ENCODE measurements around the gene DNAJC17. TPM values are rescaled to one million over a fixed set of nuclear protein-coding genes. Genes with fewer than 3 reads are reported as not detected.

Gene DNAJC17
- total RNA-seq, 1 donor from 2014 or later, result 59.2 TPM

GRCh38 chr15:40806672-40807027 lies 623 bp downstream of the DNAJC17 start:
- TF ChIP-seq CTCF (IDR thresholded peaks at IDR 0.05; ENCODE audit: insufficient read depth, low read length, poor library complexity, severe bottlenecking), result no peak
- DNase-seq (ENCODE audit: low read depth), result no peak
- H3K36me3 ChIP-seq (ENCODE audit: control insufficient read depth, insufficient read depth, low read length), result no peaks in the 10 kb centered on the region

GRCh38 chr15:40803688-40804087 lies 3.6 kb downstream of the DNAJC17 start:
- DNase-seq (ENCODE audit: low read depth), result no peak
- Histone ChIP-seq H3K27me3 (ENCODE audit: control insufficient read depth, insufficient read depth, low read length) (no peaks in the 10 kb centered on the region), H3K4me3 (ENCODE audit: low read depth, low read length) (no peak overlapping the region), H3K36me3 (ENCODE audit: control insufficient read depth, insufficient read depth, low read length) (no peaks in the 10 kb centered on the region)
- no peak for TF ChIP-seq CTCF (IDR thresholded peaks at IDR 0.05; ENCODE audit: insufficient read depth, low read length, poor library complexity, severe bottlenecking)

More at GRCh38 chr15:40806672-40807027, 623 bp downstream of the DNAJC17 start:
- H3K4me3 ChIP-seq (ENCODE audit: low read depth, low read length), result peak overlapping the region; percentile 94
- no peaks in the 10 kb centered on the region for H3K27me3 ChIP-seq (ENCODE audit: control insufficient read depth, insufficient read depth, low read length)

GRCh38 chr15:40803076-40803475 lies 4.2 kb downstream of the DNAJC17 start:
- Histone ChIP-seq H3K4me3 (ENCODE audit: low read depth, low read length) (no peak overlapping the region), H3K36me3 (ENCODE audit: control insufficient read depth, insufficient read depth, low read length) (no peaks in the 10 kb centered on the region), H3K27me3 (ENCODE audit: control insufficient read depth, insufficient read depth, low read length) (no peaks in the 10 kb centered on the region)
- no peak for TF ChIP-seq CTCF (IDR thresholded peaks at IDR 0.05; ENCODE audit: insufficient read depth, low read length, poor library complexity, severe bottlenecking)
- no peak for DNase-seq (ENCODE audit: low read depth)

GRCh38 chr15:40799523-40799922 lies 7.8 kb downstream of the DNAJC17 start:
- no peak for TF ChIP-seq CTCF (IDR thresholded peaks at IDR 0.05; ENCODE audit: insufficient read depth, low read length, poor library complexity, severe bottlenecking)

GRCh38 chr15:40796512-40796911 lies 10.8 kb downstream of the DNAJC17 start:
- H3K27me3 ChIP-seq (ENCODE audit: control insufficient read depth, insufficient read depth, low read length), result no peaks in the 10 kb centered on the region
- H3K4me3 ChIP-seq (ENCODE audit: low read depth, low read length), result no peak overlapping the region
- no peak for DNase-seq (ENCODE audit: low read depth)
- H3K36me3 ChIP-seq (ENCODE audit: control insufficient read depth, insufficient read depth, low read length), result peaks cover 2% of the 10 kb centered on the region
- no peak for TF ChIP-seq CTCF (IDR thresholded peaks at IDR 0.05; ENCODE audit: insufficient read depth, low read length, poor library complexity, severe bottlenecking)

More at GRCh38 chr15:40799523-40799922, 7.8 kb downstream of the DNAJC17 start:
- no peak overlapping the region for H3K4me3 ChIP-seq (ENCODE audit: low read depth, low read length)
- no peaks in the 10 kb centered on the region for H3K36me3 ChIP-seq (ENCODE audit: control insufficient read depth, insufficient read depth, low read length)
- DNase-seq (ENCODE audit: low read depth), result no peak
- H3K27me3 ChIP-seq (ENCODE audit: control insufficient read depth, insufficient read depth, low read length), result no peaks in the 10 kb centered on the region

GRCh38 chr15:40796041-40796440 lies 11.2 kb downstream of the DNAJC17 start:
- Histone ChIP-seq H3K36me3 (ENCODE audit: control insufficient read depth, insufficient read depth, low read length) (peaks cover 2% of the 10 kb centered on the region), H3K4me3 (ENCODE audit: low read depth, low read length) (no peak overlapping the region), H3K27me3 (ENCODE audit: control insufficient read depth, insufficient read depth, low read length) (no peaks in the 10 kb centered on the region)
- no peak for DNase-seq (ENCODE audit: low read depth)
- no peak for TF ChIP-seq CTCF (IDR thresholded peaks at IDR 0.05; ENCODE audit: insufficient read depth, low read length, poor library complexity, severe bottlenecking)

Data from kidney epithelial cell (primary cell).